Metanephros (tissue), 2 donors: ENCODE results near the gene KLB. TPM values are rescaled to one million over a fixed set of nuclear protein-coding genes. Genes with fewer than 3 reads are reported as not detected.

Experiments used
- small RNA-seq: library from RNA; depleted of rRNA; stranded (forward); fragments of <200 nt; gene quantifications from one replicate; pipeline ENCODE3, GENCODE V24; 2014; ENCODE audit warnings: low replicate concordance
- total RNA-seq: library from RNA; depleted of rRNA; stranded (reverse); fragments of >200 nt; gene quantifications from one replicate; pipeline ENCODE4 v1.2.3, GENCODE V29; 2014

The KLB gene
- 0.18 TPM for total RNA-seq

DNA sequence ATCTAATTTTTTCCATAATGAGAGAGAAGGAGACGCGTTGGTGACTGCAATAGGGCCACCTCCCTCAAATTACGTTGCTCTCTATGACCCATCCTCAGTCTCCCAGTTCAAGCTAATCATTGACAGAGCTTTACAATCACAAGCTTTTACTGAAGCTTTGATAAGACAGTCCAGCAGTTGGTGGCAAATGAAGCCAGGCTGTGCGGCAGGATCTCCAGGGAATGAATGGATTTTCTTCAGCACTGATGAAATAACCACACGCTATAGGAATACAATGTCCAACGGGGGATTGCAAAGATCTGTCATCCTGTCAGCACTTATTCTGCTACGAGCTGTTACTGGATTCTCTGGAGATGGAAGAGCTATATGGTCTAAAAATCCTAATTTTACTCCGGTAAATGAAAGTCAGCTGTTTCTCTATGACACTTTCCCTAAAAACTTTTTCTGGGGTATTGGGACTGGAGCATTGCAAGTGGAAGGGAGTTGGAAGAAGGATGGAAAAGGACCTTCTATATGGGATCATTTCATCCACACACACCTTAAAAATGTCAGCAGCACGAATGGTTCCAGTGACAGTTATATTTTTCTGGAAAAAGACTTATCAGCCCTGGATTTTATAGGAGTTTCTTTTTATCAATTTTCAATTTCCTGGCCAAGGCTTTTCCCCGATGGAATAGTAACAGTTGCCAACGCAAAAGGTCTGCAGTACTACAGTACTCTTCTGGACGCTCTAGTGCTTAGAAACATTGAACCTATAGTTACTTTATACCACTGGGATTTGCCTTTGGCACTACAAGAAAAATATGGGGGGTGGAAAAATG, at the start of gene KLB:
Gene KLB, plus strand, starts transcription at position 168 of the 821 bp plus-strand sequence. Its CDS starts 20 bp downstream, at position 188.

DNA sequence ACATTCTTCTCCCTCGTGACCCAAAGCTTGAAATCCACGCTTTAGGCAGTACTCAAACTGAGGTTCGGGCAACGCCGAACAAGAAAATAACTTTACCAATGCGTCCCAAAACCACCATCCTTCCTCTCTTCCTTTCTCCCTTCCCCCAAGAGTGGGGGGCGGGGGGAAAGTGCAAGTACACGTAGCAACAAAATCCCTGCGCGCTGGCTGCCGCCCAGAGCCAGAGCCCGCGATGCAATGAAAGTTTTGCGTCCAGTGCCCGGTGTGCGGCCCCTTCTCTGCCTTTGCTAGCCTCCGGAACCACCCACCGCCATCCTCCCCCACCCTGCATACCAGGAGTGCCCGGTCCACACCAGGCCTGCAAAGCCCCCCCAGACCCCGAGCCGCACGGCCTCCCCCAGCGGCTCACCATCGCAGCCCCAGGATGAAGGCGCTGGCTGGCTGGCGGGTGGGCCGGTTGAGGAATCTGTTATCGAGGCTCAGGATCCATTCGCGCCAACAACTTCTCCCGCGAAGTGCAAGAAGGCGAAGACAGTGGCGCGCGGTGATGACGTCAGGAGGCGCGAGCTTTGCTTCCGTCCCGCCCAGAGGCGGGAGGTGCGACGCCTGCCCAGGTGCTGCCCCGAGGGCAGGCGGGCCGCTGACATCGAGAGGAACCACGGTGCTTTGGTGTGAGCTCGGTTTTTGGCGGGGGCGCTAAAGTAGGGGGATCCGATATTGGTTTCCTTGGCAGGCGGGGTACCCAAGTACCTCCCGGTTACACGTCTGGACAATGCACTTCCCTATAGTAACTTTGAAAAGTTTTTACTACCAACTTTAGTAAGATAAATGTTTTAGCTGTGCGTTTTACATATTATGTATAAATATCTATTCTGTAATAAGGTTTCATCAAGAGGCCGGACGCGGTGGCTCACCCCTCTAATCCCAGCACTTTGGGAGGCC, 40.6 kb upstream of the KLB start, which contains the start of gene RFC1:
Gene RFC1, minus strand, starts transcription at position 533 of the 942 bp plus-strand sequence. Its CDS starts 121 bp downstream, at position 412.

GRCh38 chr4:39458505-39459300, 52.0 kb downstream of the KLB start, which contains the start of the genes LIAS and RPL9:
Gene LIAS, plus strand, starts transcription at chr4:39459056. Its CDS starts 62 bp downstream, at chr4:39459118.
Gene RPL9, minus strand, starts transcription at chr4:39458922. Its CDS starts 483 bp downstream, at chr4:39458439.

Small RNAs within 50 kb of the gene (small RNA-seq; reads per million reads assigned to genes)
- gene MIR5591: not detected
- gene RF00019: not detected
- not detected for gene RNU6-887P

Other genes with a start within 250 kb of the KLB start
- 46.6 TPM for gene WDR19, start 224.4 kb upstream of the KLB start, total RNA-seq
- 62.7 TPM for gene RFC1, start 40.6 kb upstream of the KLB start, total RNA-seq
- 1,202 TPM for gene RPL9, start 52.0 kb downstream of the KLB start, total RNA-seq
- 20.3 TPM for gene LIAS, start 52.1 kb downstream of the KLB start, total RNA-seq
- 49.2 TPM for gene UGDH, start 120.5 kb downstream of the KLB start, total RNA-seq
- gene SMIM14, start 231.9 kb downstream of the KLB start, total RNA-seq: 30.4 TPM